Limb (tissue), 2 donors: ENCODE results near the gene CD93.

Experiments used
- DNase-seq, 2 donors: peaks; one replicate each; pipeline ENCODE4 v3.0.0-alpha.2; 2016; ENCODE audit errors: extremely low spot score in 2 of 2

The CD93 gene

DNA sequence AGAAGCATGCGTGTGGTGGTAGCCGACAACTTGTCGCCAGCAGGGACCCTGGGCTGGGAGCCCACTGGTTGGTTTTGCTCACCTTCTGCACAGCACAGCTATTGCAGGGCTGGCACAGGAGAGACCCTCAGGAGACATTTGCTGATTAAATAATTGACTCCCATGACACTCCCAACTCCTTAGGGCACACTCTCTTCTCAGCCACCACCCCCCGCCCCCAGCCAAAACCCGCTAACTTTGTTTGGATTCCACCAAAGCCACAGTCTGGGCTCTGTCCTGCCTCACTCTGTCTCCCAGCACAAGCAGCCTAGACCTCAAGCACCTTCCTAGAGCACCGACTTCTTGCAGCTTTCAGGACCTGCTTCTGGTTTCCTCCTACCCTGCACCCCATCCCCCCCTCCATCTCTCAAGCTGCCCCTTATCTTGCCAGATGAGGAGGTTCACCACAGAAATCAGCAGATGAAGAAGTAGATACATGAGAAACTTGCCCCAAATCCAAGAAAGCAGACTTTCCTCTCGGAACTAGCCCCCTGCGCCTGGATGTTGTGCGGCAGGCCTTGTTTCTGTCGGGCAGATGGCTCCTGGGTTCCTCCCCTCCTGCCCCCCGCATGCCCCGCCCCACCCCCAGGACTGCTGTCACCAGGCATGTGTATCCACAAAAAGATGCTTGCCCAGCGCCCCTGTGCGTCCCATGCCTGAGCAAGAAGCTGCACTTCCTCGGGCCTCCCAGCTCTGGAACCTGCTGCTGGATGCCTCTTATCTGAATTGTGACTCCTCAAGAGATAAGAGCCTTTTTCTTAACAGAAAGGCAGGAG, 35.0 kb upstream of the CD93 start:
- no peak for DNase-seq

DNA sequence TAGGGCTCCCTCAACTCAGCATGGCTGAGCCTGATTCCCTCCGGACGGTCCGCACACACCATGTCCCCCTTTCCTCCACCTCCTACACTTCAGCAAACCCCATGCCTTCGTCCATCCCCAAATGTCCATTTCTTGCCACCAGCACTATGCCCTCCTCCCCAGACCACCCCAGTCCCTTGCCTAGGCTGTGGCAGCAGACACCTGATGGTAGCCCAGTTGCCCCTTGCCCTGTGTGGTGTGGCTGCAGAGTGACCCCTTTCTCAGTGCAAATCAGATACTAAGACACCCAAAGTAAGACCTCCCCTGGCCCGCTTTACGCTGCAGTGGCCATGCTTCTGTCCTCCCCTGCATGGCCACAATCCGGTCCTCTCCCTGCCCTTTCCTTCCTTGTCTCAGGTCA, 34.1 kb upstream of the CD93 start:
- DNase-seq = no peak

DNA sequence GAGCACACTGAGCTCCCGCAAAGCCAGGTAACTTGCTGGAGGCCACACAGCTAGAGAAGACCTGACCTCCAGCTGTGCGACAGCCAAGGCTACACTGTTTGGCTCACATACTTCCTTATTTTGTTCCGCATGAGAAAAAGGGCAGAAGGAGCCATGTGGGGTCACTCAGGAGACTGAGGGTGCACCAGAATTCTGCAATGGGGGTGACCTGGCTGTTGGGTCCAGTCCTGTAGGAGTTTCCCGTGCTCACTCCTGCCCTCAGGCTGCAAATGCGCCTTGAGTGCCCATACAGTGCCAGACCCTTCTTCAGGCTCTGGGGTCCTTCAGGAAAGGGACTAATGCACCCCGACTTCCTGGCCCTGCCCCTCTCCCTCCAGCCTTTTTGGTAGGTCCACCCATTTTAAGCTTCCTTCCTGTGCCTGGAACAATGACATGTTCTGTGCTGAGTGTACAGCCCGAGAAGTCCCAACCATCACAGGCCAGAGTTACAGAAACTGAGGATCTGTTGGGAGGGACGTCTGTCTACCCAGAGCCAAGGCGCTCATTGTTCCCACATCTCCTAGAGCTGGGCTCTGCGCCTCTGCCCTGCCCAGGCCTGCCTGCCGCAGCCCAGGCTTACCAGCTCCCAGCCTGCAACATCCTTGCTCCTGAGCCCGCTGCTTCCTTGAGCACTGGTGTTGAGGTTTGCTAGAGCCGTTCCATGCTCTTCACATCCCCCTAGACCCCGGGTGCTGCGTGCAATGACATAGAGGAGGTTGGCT, 33.5 kb upstream of the CD93 start:
- DNase-seq = no peak

DNA sequence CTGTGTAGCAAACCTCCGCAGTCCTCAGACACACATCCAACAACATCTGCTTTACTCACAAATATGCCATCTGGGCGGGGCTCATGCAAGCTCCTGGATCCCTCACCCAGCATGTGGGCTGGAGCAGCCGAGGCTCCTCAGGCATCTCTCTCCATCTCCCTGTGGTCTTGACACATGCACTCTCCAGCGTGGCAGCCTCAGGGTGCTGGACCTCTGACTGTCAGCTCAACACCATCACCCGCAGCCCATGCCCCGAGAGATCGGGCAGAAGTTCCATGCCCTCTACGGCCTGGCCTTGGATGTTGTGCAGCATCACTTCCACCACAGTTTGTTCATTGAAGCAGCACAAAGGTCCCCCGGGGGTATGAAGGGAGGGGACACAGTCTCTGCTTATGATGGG, 32.6 kb upstream of the CD93 start:
- no peak for DNase-seq

DNA sequence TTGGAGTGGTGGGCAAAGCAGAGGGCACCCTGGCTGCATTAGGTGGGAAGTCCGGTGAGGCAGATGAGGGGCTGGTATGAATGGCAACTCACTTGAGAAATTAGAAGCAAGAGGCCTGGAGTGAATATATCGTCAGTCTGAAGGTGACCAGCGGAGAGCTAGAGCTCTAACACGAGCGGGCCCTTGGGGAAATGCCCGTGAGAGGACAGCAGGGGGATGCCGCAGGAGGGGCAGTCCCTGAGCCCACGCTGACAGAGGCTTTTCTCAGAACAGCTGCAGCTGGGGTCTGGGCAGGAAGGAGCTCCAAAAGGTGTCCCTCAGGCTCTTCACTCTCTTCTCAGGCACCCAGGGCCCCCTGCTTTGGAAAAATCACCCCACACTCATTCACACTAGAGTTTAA, 32.0 kb upstream of the CD93 start:
- no peak for DNase-seq

- no peak for DNase-seq
These were observed 31.6 kb upstream of the CD93 start for GRCh38 chr20:23117738-23118137.

- DNase-seq = no peak
These were observed 30.4 kb upstream of the CD93 start for GRCh38 chr20:23116311-23117089.

DNA sequence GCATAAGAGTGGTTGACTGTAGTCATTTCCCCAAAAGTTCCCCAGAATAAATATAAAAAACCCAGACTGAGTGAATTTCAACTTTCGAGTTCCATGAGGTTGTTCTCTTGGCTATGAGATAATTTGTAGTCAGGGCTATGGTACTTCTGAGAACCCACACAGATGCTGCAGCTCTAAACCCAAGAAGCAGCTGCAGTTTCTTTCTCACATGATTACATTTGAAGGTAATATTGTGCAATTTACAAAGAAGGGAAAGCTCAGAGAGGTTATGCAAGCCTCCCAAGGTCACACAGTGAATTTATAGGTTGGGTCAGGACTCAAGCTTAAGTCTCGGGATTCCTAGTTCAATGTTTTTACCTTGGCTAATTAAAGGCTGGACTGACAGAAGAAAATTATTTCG, 29.7 kb upstream of the CD93 start:
- no peak for DNase-seq

GRCh38 chr20:23114448-23115082, 28.4 kb upstream of the CD93 start:
- DNase-seq = no peak

- DNase-seq = no peak
These were observed 27.9 kb upstream of the CD93 start for GRCh38 chr20:23114018-23114417.

DNA sequence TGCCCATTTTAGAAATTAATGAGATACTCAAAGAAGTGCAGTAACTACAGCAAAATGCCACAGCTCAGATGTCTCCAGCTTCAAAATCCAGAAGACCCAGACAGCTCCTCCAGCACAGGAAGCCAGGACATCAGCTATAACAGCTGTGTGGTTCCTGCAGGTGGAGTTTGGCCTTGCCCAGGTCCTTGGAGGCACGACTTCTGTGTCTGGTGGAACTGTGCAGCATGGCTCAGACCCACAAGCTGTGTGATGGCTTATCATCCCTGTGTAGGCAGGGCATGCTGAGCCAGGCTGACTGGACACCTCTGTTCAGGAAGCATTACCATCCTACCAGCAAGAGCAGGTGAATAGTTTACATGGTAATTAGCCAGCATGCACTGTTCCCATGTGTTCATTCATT, 26.5 kb upstream of the CD93 start:
- no peak for DNase-seq

- no peak for DNase-seq
These were observed 25.8 kb upstream of the CD93 start for GRCh38 chr20:23111944-23112342.

- no peak for DNase-seq
These were observed 25.3 kb upstream of the CD93 start for GRCh38 chr20:23111307-23111943.

DNA sequence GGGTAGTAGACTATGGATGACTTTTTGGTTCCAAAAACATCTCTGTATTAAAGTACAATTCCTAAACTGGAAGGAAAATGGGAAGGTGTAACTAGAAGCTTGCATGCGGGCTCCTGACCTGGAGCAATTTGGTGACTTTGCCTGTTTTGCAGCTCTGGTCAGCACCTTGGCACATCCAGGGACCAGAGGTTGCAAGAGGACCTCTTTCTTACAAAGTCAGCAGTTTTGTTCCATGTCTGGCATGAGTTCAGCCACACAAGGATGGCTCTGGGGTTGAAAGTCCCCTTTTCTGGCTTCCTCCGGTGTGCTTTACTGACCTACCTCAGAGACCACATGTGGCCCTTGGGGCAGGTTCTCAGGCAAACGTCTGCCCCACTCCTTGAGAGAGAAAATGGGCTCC, 22.7 kb upstream of the CD93 start:
- no peak for DNase-seq

DNA sequence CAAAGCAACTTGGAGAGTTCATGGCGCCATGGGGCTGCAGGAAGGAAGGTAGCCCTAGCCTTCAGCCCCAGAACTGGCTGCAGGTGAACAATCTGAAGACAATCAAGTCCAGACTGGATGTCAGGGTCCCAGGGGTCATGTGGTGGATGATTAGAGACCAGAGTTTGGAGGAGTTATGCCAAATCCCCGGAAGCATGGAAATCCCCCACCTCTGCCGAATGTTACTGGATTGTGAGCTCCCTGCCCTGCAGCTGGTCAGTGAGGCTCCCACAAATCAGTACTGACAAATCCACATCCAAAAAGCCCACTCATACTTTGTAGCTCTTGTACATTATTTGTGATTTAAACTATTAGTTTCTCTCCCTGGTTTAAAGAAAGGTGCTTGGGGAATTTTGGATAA, 21.3 kb upstream of the CD93 start:
- DNase-seq = no peak

GRCh38 chr20:23106271-23106851, 20.2 kb upstream of the CD93 start:
- DNase-seq = no peak

DNA sequence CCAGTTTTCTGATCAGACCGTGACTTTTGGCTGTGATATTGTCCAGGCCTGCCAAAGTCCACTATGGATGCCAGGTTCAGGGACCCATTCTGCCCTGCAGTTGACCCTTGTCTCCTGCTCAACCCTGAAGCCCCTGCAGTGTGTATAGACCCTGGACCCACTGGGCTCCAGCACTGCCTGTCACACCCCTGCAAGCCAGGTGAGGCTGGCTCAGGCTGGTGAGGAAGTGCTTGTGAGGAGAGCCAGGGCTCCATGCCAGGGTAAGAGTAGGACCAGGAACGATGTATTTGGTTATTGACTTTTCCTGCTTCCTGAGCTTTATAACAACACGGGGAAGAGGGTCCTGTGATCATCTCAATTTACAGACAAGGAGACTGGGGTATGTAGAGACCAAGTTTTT, 19.1 kb upstream of the CD93 start:
- no peak for DNase-seq

DNA sequence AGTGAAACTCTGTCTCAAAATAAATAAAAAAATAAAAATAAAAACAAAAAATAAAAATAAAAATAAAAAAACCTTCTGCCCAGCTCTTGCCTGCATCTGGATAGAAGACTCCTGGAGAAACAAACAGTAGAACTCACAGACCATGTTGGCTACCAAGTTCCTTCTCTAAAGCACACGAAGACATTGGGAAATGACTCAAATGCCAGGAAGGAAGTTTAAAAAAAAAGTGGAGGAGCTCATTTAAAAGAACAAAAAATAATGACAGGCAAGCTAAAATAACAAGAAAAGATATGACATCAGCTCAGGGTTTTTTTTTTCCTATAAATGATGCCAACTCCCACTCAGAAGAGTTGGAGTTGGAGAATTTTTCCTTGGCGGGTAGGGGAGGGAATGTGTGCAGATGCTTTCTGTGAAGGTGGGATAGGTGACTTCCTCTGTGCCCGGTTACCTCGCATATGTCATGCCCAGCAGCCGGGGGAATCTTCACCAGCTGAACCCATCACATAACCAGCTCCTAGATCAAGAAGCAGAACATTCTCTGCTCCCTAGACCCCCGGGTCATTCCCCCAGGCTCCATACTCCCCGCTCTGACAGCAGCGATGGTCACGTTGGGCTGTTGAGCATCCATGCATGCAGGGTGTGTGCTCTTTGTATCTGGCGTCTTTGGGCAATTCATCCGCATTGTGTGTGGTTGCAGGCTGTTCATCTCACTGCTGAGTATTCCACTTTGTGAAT, 17.3 kb upstream of the CD93 start:
- DNase-seq = no peak

DNA sequence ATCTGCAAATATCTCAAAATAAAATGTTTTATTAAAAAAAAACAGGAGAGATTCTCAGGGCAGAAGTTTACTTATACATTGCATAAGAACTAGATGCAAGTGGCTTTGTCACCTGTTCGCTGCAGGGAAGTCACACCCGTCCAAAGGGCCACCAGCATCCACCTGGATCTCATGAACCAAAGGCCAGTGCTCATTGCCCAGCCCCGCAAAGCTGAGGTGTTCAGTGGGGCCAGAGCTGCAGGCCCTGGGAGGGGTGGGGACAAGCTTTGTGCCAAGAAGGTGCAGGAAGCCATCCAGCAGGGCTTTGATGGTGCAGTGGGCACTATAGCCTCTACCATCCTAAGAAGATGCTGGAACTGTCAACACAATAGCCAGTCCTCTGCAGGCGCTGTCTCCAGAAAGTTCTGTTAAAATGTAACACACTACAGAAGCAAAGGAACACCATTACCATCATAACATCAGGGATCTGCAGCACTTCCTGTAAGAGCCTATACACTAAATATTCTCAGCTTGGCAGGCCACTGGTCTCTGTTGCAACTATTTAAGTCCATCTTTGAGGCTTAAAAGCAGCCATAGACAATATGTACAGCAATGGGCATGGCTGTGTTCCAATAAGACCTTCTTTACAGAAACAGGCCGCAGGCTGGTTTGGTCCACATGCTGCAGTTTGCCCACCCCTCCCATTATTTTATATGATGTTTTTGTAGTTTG, 15.7 kb upstream of the CD93 start:
- DNase-seq = no peak

- DNase-seq = no peak
These were observed 14.6 kb upstream of the CD93 start for GRCh38 chr20:23100720-23101107.
